Lung (tissue), 12 donors: ENCODE measurements around the gene NDNF. TPM values are rescaled to one million over a fixed set of nuclear protein-coding genes. Genes with fewer than 3 reads are reported as not detected.

ENCODE experiments used
- ATAC-seq: fragments of 200-7000 bp; cut with Tn5 transposase; one replicate; pipeline ENCODE4 v1.9.1; 2020; ENCODE audit warnings: moderate number of reproducible peaks; ENCODE audit not compliant: insufficient read depth, low FRiP score
- DNase-seq, 3 donors: peaks; one replicate each; pipeline ENCODE4 v3.0.0-alpha.2; 2013 to 2017
- H3K27ac ChIP-seq, 2 donors: one replicate each; pipeline ENCODE4 v1.5.1; 2013; ENCODE audit warnings: mild to moderate bottlenecking in 2 of 2, moderate library complexity in 2 of 2, control low read depth in 1 of 2, inconsistent platforms in 1 of 2, low read depth in 1 of 2, low read length in 1 of 2
- H3K27me3 ChIP-seq, 3 donors: one replicate each; pipeline ENCODE4 v1.5.1; 2013; ENCODE audit warnings: low read length in 2 of 3; ENCODE audit not compliant: control insufficient read depth in 3 of 3, insufficient read depth in 3 of 3
- H3K36me3 ChIP-seq, 4 donors: one replicate each; pipeline ENCODE4 v1.5.1; 2013; ENCODE audit warnings: low read length in 4 of 4, mild to moderate bottlenecking in 1 of 4, moderate library complexity in 1 of 4; ENCODE audit not compliant: control insufficient read depth in 4 of 4, insufficient read depth in 4 of 4
- H3K4me1 ChIP-seq, 5 donors: one replicate each; pipeline ENCODE4 v1.5.1; 2013; ENCODE audit warnings: low read length in 5 of 5, mild to moderate bottlenecking in 2 of 5, moderate library complexity in 1 of 5; ENCODE audit not compliant: control insufficient read depth in 5 of 5, insufficient read depth in 5 of 5
- H3K4me3 ChIP-seq: one replicate; pipeline ENCODE4 v1.5.1; 2013; ENCODE audit warnings: mild to moderate bottlenecking, control low read depth, moderate library complexity
- H3K9ac ChIP-seq, 2 donors: one replicate each; pipeline ENCODE4 v1.5.1; 2013; ENCODE audit warnings: low read length in 2 of 2, control low read depth in 1 of 2; ENCODE audit not compliant: insufficient read depth in 1 of 2
- H3K9me3 ChIP-seq, 4 donors: one replicate each; pipeline ENCODE4 v1.5.1; 2013; ENCODE audit warnings: low read length in 3 of 4, mild to moderate bottlenecking in 1 of 4, moderate library complexity in 1 of 4; ENCODE audit not compliant: control insufficient read depth in 4 of 4, insufficient read depth in 3 of 4
- WGBS, 2 donors: extraction: QIAGEN DNeasy Blood & Tissue Kit; methylation state at CpG; one replicate each; pipeline ENCODE4 v1.1.7; 2013; 5-methylcytosine and 5-hydroxymethylcytosine counted together
- polyA plus RNA-seq, 2 donors: library from polyadenylated mRNA; stranded (reverse); fragments of 200-250 nt; gene quantifications; one replicate each; pipeline ENCODE4 v1.2.1, GENCODE V29; 2013
- total RNA-seq, 2 donors: library from RNA; depleted of rRNA in 1 of 2; stranded (reverse); fragments of >200 nt in 1 of 2; gene quantifications; one replicate each; pipeline ENCODE4 v1.2.1, GENCODE V29; 2014 to 2021
- TF ChIP-seq, protein P1 (sequence below): IDR thresholded peaks from 2 replicates; pipeline ENCODE4 v1.5.1; 2012; ENCODE audit warnings: mild to moderate bottlenecking; ENCODE audit errors: control extremely low read depth, extremely low read depth
- donor health status: control.
- donor health status: control.
- donor health status: Bipolar disorder and iron deficiency.
- donor health status: healthy.
- donor health status: DM: yes; HTN: yes; CAD: no.

Gene NDNF
- total and polyA plus RNA-seq, 4 donors, result 22.3 to 381 (median 80.5) TPM

DNA sequence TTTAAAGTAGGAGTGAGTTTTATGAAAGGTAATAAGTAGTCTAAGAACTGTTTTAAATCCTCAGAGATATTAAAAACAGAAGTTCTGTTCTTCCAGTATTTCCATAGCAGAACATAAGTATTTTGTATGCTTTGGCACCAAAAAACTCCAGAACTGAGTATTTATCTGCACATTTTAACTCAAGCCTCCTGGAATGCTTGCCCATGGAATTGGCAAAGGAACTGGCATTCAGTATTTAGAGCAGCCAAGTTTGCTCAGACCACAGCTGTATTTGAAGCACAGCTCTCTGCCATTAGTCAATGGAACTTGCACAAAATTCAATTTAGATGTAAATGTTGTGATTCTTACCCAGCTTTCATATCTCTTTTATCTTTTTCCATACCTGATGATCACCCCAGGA is 42.2 kb downstream of the NDNF start:
- no peak for ATAC-seq
- Histone ChIP-seq H3K27ac (no peak overlapping the region), H3K27me3 (no peaks in the 10 kb centered on the region), H3K4me3 (no peak overlapping the region), H3K9ac (no peak overlapping the region), H3K4me1 (peaks cover 0 to 13% (median 0%) of the 10 kb centered on the region in 5 donors), H3K9me3 (no peaks in the 10 kb centered on the region), H3K36me3 (peaks cover 0 to 4% (median 0%) of the 10 kb centered on the region in 4 donors)
- TF ChIP-seq, protein P1, sequence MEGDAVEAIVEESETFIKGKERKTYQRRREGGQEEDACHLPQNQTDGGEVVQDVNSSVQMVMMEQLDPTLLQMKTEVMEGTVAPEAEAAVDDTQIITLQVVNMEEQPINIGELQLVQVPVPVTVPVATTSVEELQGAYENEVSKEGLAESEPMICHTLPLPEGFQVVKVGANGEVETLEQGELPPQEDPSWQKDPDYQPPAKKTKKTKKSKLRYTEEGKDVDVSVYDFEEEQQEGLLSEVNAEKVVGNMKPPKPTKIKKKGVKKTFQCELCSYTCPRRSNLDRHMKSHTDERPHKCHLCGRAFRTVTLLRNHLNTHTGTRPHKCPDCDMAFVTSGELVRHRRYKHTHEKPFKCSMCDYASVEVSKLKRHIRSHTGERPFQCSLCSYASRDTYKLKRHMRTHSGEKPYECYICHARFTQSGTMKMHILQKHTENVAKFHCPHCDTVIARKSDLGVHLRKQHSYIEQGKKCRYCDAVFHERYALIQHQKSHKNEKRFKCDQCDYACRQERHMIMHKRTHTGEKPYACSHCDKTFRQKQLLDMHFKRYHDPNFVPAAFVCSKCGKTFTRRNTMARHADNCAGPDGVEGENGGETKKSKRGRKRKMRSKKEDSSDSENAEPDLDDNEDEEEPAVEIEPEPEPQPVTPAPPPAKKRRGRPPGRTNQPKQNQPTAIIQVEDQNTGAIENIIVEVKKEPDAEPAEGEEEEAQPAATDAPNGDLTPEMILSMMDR, result no peak
- peak in 2 of 3 donors; percentile 6 to 37 for DNase-seq

DNA sequence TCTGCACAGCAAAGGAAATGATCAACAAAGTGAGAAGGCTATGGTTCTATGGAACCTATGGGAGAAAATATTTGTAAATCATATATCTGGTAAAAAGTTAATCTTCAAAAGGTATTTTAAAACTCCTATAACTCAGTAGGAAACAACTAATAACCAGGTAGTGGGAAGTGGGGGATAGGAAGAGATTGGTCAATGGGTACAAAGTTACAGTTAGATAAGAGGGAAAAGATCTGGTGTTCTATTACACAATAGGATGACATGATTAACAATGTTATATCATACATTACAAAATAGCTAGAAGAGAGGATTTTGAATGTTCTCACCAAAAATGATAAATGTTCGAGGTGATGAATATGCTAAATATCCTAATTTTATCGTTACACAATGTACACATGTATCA is 46.3 kb downstream of the NDNF start:
- Histone ChIP-seq H3K27ac (no peak overlapping the region), H3K9ac (no peak overlapping the region), H3K4me3 (no peak overlapping the region), H3K36me3 (no peaks in the 10 kb centered on the region), H3K4me1 (no peaks in the 10 kb centered on the region), H3K9me3 (no peaks in the 10 kb centered on the region), H3K27me3 (no peaks in the 10 kb centered on the region)
- TF ChIP-seq, protein P1, result no peak
- 89 to 98% methylated on average over 2 of the region's 2 CpGs for WGBS, 2 donors
- DNase-seq (no peak), ATAC-seq (no peak)

DNA sequence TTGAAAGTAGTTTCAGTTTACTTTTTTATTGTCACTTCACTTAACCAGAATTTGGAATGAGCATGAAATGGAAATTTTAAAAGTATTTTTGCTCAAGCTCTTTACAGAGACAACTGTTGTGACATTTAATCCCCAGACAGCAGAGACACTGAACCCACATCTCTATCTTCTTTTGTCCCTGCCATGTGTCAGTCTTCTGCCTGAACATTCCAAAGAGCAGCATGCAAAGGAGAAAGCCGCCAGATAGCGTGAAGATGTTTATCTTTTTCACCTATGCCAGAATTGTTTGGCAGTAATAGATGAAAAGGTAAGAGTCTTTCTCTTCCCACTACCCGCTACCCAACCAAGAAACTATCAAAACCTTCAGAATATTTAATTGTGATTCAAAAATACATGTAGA is 46.8 kb downstream of the NDNF start:
- no peaks in the 10 kb centered on the region for H3K4me1 ChIP-seq
- H3K27me3 ChIP-seq, result no peaks in the 10 kb centered on the region
- no peaks in the 10 kb centered on the region for H3K9me3 ChIP-seq
- H3K27ac ChIP-seq, result no peak overlapping the region
- H3K4me3 ChIP-seq, result no peak overlapping the region
- 81% methylated on average over 3 of the region's 3 CpGs for WGBS, 2 donors
- TF ChIP-seq, protein P1, result no peak
- no peaks in the 10 kb centered on the region for H3K36me3 ChIP-seq
- DNase-seq (no peak), ATAC-seq (no peak)
- no peak overlapping the region for H3K9ac ChIP-seq

DNA sequence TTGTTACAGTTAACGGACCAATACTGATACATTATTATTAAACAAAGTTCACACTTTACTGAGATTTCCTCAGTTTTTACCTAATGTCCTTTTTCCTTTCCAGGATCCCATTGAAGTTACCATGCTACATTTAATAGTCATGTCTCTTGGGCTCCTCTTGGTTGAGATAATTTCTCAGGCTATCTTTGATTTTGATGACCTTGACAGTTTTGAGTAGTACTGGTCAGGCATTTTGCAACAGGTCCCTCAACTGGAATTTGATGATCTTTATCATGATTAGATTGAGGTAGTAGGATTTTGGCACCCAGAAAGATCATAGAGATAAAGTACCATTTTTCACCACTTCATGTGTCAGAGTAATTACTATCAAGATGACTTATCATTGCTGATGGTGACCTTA is 53.8 kb downstream of the NDNF start:
- Histone ChIP-seq H3K27ac (no peak overlapping the region), H3K4me3 (no peak overlapping the region), H3K36me3 (no peaks in the 10 kb centered on the region), H3K27me3 (no peaks in the 10 kb centered on the region), H3K9ac (no peak overlapping the region), H3K4me1 (peaks cover 0 to 4% (median 2%) of the 10 kb centered on the region in 5 donors), H3K9me3 (no peaks in the 10 kb centered on the region)
- ATAC-seq (no peak), DNase-seq (no peak)
- 91 to 97% methylated on average over 1 of the region's 1 CpG for WGBS, 2 donors
- TF ChIP-seq, protein P1, result no peak
